Activated CD8-positive, alpha-beta memory T cell treated with anti-CD3 and anti-CD28 coated beads, Interleukin-2, amount 50 U/mL, for 4 hours (primary cell): ENCODE data around the gene PI4K2B.
"Not testable (repeated sequence)": the region's sequence is repeated elsewhere in the genome, so short reads cannot be mapped to it uniquely, and the experiment has no call there.

Source experiments
- DNase-seq: peaks from one replicate; pipeline ENCODE4 v3.0.0-alpha.2; 2020

PI4K2B gene

DNA sequence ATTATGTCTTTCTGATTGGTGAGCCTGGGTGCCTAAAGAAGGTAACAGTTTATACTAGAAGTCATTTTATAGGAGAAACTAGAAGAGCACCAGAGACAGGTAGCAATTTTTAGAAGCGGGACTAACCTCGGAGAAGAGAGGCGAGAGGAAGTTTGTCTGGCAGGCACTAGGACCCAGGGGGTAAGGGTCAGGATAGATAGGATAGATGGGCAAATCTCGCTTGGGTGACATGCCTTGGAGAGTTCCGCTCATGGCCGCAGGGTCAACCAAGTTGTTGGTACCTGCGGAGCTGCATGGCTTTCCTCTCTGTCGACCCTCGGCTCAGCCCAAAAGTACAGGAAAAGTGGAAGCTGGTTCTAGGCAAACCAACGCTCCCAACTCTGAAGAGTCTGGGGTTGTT is 11.3 kb downstream of the PI4K2B start:
- no peak for DNase-seq

DNA sequence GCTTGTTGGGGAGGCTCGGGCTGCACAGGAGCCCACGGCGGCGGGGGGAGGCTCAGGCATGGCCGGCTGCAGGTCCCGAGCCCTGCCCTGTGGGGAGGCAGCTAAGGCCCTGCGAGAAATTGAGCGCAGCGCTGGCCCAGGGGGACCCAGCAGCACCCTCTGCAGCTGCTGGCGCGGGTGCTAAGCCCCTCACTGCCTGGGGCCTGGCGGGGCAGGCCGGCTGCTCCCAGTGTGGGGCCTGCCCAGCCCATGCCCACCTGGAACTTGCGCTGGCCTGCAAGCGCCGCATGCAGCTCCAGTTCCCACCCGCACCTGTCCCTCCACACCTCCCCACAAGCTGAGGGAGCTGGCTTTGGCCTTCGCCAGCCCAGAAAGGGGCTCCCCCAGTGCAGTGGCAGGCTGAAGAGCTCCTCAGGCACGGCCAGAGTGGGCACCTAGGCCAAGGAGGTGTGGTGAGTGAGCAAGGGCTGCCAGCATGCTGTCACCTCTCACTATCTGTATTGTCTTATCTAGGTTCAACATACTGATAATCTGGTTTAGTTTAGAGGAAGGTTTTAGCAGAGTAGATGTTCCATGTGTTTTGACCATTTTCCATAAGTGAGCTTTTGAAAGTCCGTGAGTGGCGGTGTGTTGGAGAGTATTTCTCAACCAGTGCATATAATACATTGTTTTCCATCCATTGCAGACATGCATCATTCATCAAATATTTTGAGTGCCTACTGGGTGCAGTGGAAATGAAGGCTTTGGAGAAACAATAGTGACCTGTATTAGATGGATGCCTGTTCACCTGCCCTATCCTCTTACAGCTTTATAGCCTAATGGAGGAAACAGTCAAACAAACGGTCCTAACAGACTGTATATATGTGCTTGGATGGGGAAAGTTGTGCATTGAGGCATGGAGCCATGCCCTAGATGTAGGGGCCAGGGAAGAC is 13.1 kb downstream of the PI4K2B start:
- DNase-seq = no peak

DNA sequence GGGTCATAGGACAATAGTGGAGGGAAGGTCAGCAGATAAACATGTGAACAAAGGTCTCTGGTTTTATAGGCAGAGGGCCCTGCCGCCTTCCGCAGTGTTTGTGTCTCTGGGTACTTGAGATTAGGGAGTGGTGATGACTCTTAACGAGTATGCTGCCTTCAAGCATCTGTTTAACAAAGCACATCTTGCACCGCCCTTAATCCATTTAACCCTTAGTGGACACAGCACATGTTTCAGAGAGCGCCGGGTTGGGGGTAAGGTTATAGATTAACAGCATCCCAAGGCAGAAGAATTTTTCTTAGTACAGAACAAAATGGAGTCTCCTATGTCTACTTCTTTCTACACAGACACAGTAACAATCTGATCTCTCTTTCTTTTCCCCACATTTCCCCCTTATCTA is 15.0 kb downstream of the PI4K2B start:
- DNase-seq = not testable (repeated sequence)

DNA sequence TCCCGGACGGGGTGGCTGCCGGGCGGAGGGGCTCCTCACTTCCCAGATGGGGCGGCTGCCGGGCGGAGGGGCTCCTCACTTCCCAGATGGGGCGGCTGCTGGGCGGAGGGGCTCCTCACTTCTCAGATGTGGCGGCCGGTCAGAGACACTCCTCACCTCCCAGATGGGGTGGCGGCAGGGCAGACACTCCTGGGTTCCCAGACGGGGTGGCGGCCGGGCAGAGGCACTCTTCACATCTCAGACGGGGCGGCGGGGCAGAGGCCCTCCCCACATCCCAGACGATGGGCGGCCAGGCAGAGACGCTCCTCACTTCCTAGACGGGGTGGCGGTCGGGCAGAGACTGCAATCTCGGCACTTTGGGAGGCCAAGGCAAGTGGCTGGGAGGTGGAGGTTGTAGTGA is 15.7 kb downstream of the PI4K2B start:
- not testable (repeated sequence) for DNase-seq

DNA sequence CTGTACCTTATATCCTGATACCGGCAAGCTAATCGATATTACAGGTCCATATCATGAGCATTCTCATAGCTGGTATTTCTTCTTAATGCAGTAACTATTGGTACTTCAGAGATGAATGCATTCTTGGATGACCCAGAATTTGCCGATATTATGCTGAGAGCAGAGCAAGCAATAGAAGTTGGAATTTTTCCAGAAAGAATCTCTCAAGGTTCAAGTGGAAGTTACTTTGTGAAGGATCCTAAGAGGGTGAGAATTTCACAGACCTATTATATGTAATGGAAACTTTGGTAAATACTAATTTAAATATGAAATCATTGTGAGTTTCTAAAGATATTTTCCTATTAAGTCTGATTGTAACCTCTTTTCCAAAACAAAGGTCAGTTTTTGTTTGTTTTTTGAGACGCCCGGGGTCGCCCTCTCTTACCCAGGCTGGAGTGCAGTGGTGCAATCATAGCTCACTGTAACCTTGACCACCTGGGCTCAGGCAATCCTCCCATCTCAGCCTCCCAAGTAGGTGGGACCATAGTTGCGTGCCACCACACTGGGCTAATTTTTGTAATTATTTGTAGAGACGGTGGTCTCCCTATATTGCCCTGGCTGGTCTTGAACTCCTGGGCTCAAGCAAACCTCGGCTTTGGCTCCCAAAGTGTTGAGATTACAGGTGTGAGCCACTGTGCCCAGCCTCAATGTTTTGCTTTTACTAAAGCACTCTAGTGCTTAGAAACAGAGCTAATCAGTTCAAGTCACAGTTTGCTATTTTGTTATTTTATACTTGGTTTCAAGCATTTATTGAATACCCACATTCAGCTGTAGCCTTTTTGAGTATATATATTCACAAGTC is 18.6 kb downstream of the PI4K2B start:
- DNase-seq = no peak

- DNase-seq = no peak
These were observed 19.2 kb downstream of the PI4K2B start for GRCh38 chr4:25253071-25253445.

DNA sequence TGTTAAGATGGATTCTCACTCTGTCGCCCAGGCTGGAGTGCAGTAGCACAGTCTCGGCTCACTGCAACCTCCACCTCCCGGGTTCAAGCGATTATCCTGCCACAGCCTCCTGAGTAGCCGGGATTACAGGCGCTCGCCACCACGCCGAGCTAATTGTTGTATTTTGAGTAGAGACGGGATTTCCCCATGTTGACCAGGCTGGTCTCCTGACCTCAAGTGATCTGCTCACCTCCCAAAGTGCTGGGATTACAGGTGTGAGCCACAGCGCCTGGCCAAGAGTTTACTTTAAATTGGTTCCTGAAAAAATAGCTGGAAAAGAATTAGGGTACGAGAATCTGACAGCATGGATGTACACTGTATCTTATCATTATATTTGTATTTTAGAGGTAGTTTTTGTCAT is 20.0 kb downstream of the PI4K2B start:
- DNase-seq = not testable (repeated sequence)

- no peak for DNase-seq
These were observed 25.2 kb downstream of the PI4K2B start for GRCh38 chr4:25258980-25259578.

- no peak for DNase-seq
These were observed 38.0 kb downstream of the PI4K2B start for GRCh38 chr4:25271866-25272265.

DNA sequence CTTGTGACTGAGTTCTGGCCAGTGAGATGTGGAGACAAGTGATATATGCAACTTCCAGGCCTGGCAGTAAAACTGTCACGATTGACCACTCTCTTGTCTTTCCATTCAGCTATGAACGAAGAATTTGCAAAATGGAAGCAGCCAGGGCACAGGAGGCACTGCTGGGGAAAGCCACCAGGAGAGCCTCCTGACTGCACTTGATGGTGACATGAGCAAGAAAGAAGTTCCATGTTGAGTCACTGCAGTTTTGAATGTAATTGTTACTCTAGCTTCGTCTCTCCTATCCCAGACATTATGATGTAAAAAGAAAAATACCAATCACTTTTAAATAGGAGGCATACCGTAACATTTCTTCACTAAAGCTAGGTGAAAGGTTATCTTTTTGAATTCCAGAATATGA is 46.4 kb downstream of the PI4K2B start:
- no peak for DNase-seq

GRCh38 chr4:25283948-25284347 is 50.1 kb downstream of the PI4K2B start:
- DNase-seq = no peak

DNA sequence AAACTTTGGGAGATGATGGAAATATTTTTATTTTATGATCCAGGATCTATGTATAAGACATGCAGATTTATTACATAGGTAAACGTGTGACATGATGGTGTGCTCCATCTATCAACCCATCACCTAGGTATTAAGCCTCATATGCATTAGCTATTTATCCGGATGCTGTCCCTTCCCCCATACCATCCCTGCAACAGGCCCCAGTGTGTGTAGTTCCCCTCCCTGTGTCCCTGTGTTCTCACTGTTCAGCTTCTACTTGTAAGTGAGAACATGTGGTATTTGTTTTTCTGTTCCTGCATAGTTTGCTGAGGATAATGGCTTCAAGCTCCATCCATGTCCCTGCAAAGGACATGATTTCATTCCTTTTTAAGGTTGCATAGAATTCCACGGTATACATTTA is 50.6 kb downstream of the PI4K2B start:
- DNase-seq = no peak

GRCh38 chr4:25290490-25291067 is 56.7 kb downstream of the PI4K2B start:
- no peak for DNase-seq

GRCh38 chr4:25291158-25291733 is 57.4 kb downstream of the PI4K2B start:
- no peak for DNase-seq

DNA sequence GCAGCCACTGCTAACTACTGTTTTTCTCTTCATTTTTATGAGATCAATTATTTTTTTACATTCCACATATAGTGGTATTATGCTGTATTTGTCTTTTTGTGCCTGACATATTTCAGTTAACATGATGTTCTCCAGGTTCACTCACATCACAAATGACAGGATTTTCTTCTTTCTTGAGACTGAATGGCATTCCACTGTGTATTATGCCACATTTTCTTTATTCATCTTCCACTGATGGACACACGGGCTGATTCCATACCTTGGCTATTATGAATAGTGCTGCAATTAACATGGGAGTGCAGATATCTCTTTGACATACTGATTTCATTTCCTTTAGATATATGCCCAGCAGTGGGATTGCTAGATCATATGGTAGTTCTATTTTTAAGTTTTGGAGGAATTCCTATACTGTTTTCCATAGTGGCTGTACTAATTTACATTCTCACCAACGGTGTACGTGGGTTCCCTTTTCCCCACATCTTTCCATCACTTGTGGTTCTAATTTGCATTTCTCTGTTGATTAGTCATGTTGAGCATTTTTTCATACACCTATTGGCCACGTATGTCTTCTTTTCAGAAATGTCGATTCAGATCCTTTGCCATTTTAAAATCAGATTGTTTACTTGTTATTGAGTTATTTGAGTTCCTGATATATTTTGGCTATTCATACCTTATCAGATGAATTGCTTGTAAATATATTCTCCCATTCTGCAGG is 63.9 kb downstream of the PI4K2B start:
- no peak for DNase-seq

GRCh38 chr4:25299476-25300203 is 65.8 kb downstream of the PI4K2B start:
- DNase-seq = no peak

DNA sequence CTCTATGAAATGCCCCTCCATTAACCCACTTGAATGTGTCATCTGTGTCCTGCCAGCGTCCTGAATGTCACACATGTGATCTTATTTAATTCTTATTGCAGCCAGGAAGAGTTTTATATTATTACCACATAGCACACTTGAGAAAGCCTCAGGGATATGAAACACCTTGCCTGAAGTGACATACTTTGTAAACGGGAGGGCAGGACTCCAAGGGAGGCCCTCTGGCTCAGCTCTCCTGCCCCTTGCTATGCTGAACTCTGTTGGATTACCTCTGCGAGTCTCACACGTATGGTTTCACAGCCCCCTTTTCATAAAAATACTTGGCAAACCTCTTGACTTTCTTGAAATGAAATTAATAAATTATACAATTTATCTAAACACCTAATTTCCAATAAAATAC is 67.6 kb downstream of the PI4K2B start:
- DNase-seq = no peak

DNA sequence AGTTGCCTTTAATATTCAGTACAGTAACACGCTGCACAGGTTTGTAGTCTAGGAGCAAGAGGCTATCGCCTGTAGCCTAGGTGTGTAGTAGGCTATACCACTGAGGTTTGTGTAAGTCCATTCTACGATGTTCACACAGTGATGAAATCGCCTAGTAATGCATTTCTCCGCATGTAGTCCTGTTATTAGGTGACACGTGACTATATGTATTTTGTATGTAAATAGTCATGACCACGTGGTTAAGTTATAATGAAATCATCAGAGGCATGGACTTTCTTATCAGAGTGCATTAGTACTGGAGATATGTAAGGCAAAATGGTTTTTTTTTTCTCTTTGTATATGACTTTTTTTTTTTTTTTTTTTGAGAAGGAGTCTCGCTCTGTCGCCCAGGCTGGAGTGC is 68.8 kb downstream of the PI4K2B start:
- DNase-seq = no peak

DNA sequence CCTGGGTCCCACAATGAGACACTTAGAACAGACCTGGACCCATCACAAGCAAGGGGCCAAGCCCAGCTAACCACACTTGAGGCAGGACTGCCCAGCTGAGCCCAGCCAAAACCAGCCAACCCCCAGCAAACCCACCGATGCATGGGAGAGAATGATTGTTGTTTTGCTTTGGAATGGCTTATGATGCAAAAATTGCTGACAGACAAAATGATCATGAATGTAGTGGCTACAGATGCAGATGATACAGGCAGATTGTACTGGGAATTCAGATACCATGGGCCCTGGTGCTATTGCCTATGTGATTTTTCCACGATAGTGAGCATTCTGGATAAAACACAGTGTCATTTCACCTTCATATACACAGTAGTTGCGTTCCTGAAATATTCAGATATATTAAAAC is 69.7 kb downstream of the PI4K2B start:
- DNase-seq = no peak

DNA sequence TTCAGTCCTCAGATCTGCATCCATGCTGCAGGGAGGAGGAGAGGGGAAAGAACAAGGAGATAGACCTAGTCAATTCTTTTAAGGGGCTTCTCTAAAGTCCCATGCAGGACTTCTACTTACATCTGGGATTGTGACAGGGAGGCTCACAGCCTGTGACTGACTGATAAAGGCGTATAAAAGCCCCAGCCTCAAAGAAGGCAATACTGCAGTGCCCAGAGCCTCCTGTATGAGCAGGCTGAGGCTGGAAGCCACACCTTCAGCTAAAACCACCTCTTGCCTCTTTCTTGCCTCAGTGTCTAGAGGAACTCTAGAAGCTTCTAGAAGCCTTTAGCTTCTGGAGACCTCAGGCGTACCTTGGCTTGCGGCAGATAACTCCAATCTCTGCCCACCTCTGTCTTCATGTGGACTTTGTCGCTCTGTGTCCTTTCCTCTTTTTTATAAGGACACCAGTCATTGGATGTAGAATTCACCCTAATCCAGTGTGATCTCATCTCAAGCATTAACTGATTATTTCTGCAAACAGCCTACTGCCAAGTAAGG is 72.8 kb downstream of the PI4K2B start:
- DNase-seq = no peak

DNA sequence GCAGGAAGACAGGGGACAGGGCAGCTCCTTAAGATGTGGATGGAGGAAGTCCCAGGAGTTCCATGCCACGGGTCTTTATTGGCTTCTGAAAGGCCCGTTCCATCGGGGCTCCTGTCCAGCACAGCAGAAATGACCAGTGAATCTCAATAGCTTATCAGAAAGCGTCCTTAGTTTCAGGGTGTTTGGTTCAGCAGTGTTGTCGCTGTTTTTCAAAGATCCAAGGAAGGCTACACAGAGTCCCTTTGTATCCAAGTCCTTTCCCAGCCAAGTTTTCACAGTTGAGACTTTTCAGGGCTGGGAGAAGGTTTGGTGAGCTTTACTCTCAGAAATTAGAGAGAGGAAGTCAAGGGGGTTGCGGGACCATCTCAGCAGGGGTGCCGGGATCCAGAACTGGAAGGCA is 73.8 kb downstream of the PI4K2B start:
- DNase-seq = no peak
